Tibial nerve (tissue), 4 donors: ENCODE data around the gene ETF1. TPM values are rescaled to one million over a fixed set of nuclear protein-coding genes. Genes with fewer than 3 reads are reported as not detected.
A peak's percentile ranks its signal among the peaks of the same experiment; 100 is the strongest.

ENCODE experiments used
- DNase-seq, 2 donors: peaks; one replicate each; pipeline ENCODE4 v3.0.0-alpha.2; 2019; ENCODE audit warnings: low spot score in 2 of 2
- H3K27ac ChIP-seq, 4 donors: fragments of 200-600 bp; sonication (generic) in 3 of 4; one replicate each; pipeline ENCODE4 v1.5.1; 2017 to 2019; ENCODE audit warnings: mild to moderate bottlenecking in 1 of 4
- H3K27me3 ChIP-seq, 2 donors: fragments of 200-600 bp; sonication (generic) in 1 of 2; one replicate each; pipeline versions ENCODE4 v1.5.1 to v1.6.0; 2017 to 2019
- H3K36me3 ChIP-seq, 3 donors: fragments of 200-600 bp; sonication (generic); one replicate each; pipeline ENCODE4 v1.5.1; 2018 to 2019
- H3K4me1 ChIP-seq, 4 donors: fragments of 200-600 bp; sonication (generic) in 3 of 4; one replicate each; pipeline ENCODE4 v1.5.1; 2017 to 2019
- H3K4me3 ChIP-seq, 4 donors: fragments of 200-600 bp; sonication (generic) in 3 of 4; one replicate each; pipeline ENCODE4 v1.5.1; 2017 to 2019; ENCODE audit warnings: mild to moderate bottlenecking in 1 of 4, moderate library complexity in 1 of 4
- H3K9me3 ChIP-seq, 4 donors: fragments of 200-600 bp; sonication (generic) in 3 of 4; one replicate each; pipeline ENCODE4 v1.5.1; 2017 to 2019
- CTCF ChIP-seq, 5 experiments: fragments of 200-600 bp in 3 of 5; fragments of 450-650 bp in 2 of 5; sonication (generic) in 3 of 5; IDR thresholded peaks; one replicate each; pipeline ENCODE4 v1.5.1; 2016 to 2019; ENCODE audit warnings: antibody characterized with exemption in 5 of 5, mild to moderate bottlenecking in 3 of 5, moderate library complexity in 2 of 5
- EP300 ChIP-seq, 2 donors: sonication (generic); formaldehyde crosslinking; IDR thresholded peaks; one replicate each; pipeline ENCODE4 v1.6.1; 2017; ENCODE audit warnings: antibody characterized with exemption in 2 of 2, mild to moderate bottlenecking in 1 of 2
- POLR2A ChIP-seq, 2 donors: fragments of 450-650 bp; IDR thresholded peaks; one replicate each; pipeline ENCODE4 v1.6.1; 2017; ENCODE audit warnings: antibody characterized with exemption in 2 of 2, mild to moderate bottlenecking in 2 of 2, moderate library complexity in 2 of 2
- WGBS, 2 donors: methylation state at CpG; one replicate each; pipeline ENCODE4 v1.1.5; 2018; 5-methylcytosine and 5-hydroxymethylcytosine counted together
- total RNA-seq, 4 donors: library from RNA; depleted of rRNA; stranded (reverse); fragments of >200 nt; gene quantifications; one replicate each; pipeline ENCODE4 v1.1.0, GENCODE V29; 2016

The ETF1 gene
- total RNA-seq, 4 donors from 2014 or later: 48.4 to 80.1 (median 58.6) TPM

GRCh38 chr5:138464388-138465260, 78.4 kb downstream of the ETF1 start:
- Histone ChIP-seq H3K4me3 (peak overlapping the region; percentile 54 to 95 (median 74)), H3K4me1 (peaks cover 0 to 55% (median 25%) of the 10 kb centered on the region in 4 donors), H3K27me3 (no peaks in the 10 kb centered on the region), H3K27ac (peak overlapping the region; percentile 96 to 98 (median 98)), H3K9me3 (no peaks in the 10 kb centered on the region), H3K36me3 (peaks cover 0 to 11% (median 0%) of the 10 kb centered on the region in 3 donors)
- WGBS, 2 donors: 1% methylated on average over 37 of the region's 64 CpGs
- DNase-seq: peak; percentile 94 to 98
- TF ChIP-seq EP300 (IDR thresholded peaks at IDR 0.05) (peak; percentile 76 to 92), POLR2A (IDR thresholded peaks at IDR 0.05) (peak; percentile 12 to 34), CTCF (IDR thresholded peaks at IDR 0.05) (peak in 4 of 5 experiments; percentile 12 to 87 (median 58))

GRCh38 chr5:138464008-138464387, 79.0 kb downstream of the ETF1 start:
- H3K27me3 ChIP-seq: no peaks in the 10 kb centered on the region
- peaks cover 0 to 51% (median 29%) of the 10 kb centered on the region in 4 donors for H3K4me1 ChIP-seq
- 0% methylated on average over 9 to 23 of the region's 34 CpGs for WGBS, 2 donors

GRCh38 chr5:138463419-138464007, 79.5 kb downstream of the ETF1 start:
- DNase-seq: peak in 1 of 2 donors; percentile 14
- H3K4me3 ChIP-seq: peak overlapping the region; percentile 54 to 95 (median 74)
- TF ChIP-seq POLR2A (IDR thresholded peaks at IDR 0.05): no peak
- TF ChIP-seq EP300 (IDR thresholded peaks at IDR 0.05): no peak
- TF ChIP-seq CTCF (IDR thresholded peaks at IDR 0.05): no peak
- H3K27ac ChIP-seq: peak overlapping the region; percentile 96 to 98 (median 98)
- H3K9me3 ChIP-seq: no peaks in the 10 kb centered on the region
- H3K27me3 ChIP-seq: no peaks in the 10 kb centered on the region
- H3K4me1 ChIP-seq: peaks cover 0 to 49% (median 33%) of the 10 kb centered on the region in 4 donors
- peaks cover 0 to 11% (median 0%) of the 10 kb centered on the region in 3 donors for H3K36me3 ChIP-seq
- WGBS, 2 donors: 11 to 13% methylated on average over 21 of the region's 21 CpGs

More at GRCh38 chr5:138464008-138464387, 79.0 kb downstream of the ETF1 start:
- TF ChIP-seq POLR2A (IDR thresholded peaks at IDR 0.05): peak in 1 of 2 donors; percentile 53
- TF ChIP-seq CTCF (IDR thresholded peaks at IDR 0.05): peak; percentile 96 to 99 (median 97)
- peak; percentile 80 to 91 for TF ChIP-seq EP300 (IDR thresholded peaks at IDR 0.05)
- Histone ChIP-seq H3K4me3 (peak overlapping the region; percentile 54 to 95 (median 74)), H3K9me3 (no peaks in the 10 kb centered on the region), H3K36me3 (peaks cover 0 to 11% (median 0%) of the 10 kb centered on the region in 3 donors), H3K27ac (peak overlapping the region; percentile 96 to 98 (median 98))
- DNase-seq: peak; percentile 88 to 90

- H3K27ac ChIP-seq: peak overlapping the region in 2 of 4 donors; percentile 20 to 31
- no peaks in the 10 kb centered on the region for H3K9me3 ChIP-seq
- no peak overlapping the region for H3K4me3 ChIP-seq
- peaks cover 0 to 37% (median 27%) of the 10 kb centered on the region in 4 donors for H3K4me1 ChIP-seq
- WGBS, 2 donors: 55 to 67% methylated on average over 11 of the region's 11 CpGs
- no peaks in the 10 kb centered on the region for H3K36me3 ChIP-seq
- no peak for TF ChIP-seq POLR2A (IDR thresholded peaks at IDR 0.05)
- TF ChIP-seq CTCF (IDR thresholded peaks at IDR 0.05): no peak
- H3K27me3 ChIP-seq: no peaks in the 10 kb centered on the region
- DNase-seq: no peak
These were observed 81.5 kb downstream of the ETF1 start for GRCh38 chr5:138461343-138462125.
